ENCODE measurements around the gene ROBO2.

DNA sequence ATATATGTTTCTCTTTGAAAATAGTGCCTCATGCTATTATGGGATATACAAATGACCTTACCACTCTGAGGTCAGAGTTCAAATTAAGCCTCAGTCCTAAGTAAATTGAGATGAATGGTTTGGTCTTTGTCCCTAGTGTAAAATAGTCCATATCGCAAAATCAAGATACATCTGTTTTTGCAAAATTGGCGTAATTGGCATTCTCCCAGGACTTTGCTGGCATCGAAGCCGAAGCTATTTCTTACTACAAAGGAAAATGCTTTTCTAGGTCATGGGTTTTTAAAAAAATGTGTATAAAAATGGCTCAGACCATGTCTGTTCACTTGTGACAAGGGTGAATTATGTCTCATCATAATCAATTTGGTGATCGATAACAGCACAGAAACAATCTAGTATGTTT, 25.9 kb downstream of the ROBO2 start:
- TF ChIP-seq, protein P1, sequence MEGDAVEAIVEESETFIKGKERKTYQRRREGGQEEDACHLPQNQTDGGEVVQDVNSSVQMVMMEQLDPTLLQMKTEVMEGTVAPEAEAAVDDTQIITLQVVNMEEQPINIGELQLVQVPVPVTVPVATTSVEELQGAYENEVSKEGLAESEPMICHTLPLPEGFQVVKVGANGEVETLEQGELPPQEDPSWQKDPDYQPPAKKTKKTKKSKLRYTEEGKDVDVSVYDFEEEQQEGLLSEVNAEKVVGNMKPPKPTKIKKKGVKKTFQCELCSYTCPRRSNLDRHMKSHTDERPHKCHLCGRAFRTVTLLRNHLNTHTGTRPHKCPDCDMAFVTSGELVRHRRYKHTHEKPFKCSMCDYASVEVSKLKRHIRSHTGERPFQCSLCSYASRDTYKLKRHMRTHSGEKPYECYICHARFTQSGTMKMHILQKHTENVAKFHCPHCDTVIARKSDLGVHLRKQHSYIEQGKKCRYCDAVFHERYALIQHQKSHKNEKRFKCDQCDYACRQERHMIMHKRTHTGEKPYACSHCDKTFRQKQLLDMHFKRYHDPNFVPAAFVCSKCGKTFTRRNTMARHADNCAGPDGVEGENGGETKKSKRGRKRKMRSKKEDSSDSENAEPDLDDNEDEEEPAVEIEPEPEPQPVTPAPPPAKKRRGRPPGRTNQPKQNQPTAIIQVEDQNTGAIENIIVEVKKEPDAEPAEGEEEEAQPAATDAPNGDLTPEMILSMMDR (tag by site-specific recombination; IDR thresholded peaks at IDR 0.05) = no peak
- no peak for TF ChIP-seq ZNF654 (tag by site-specific recombination; IDR thresholded peaks at IDR 0.05; ENCODE audit: low read depth)
- TF ChIP-seq, protein P2, sequence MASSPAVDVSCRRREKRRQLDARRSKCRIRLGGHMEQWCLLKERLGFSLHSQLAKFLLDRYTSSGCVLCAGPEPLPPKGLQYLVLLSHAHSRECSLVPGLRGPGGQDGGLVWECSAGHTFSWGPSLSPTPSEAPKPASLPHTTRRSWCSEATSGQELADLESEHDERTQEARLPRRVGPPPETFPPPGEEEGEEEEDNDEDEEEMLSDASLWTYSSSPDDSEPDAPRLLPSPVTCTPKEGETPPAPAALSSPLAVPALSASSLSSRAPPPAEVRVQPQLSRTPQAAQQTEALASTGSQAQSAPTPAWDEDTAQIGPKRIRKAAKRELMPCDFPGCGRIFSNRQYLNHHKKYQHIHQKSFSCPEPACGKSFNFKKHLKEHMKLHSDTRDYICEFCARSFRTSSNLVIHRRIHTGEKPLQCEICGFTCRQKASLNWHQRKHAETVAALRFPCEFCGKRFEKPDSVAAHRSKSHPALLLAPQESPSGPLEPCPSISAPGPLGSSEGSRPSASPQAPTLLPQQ (tag by site-specific recombination; IDR thresholded peaks at IDR 0.05) = no peak
- TF ChIP-seq, protein P3, sequence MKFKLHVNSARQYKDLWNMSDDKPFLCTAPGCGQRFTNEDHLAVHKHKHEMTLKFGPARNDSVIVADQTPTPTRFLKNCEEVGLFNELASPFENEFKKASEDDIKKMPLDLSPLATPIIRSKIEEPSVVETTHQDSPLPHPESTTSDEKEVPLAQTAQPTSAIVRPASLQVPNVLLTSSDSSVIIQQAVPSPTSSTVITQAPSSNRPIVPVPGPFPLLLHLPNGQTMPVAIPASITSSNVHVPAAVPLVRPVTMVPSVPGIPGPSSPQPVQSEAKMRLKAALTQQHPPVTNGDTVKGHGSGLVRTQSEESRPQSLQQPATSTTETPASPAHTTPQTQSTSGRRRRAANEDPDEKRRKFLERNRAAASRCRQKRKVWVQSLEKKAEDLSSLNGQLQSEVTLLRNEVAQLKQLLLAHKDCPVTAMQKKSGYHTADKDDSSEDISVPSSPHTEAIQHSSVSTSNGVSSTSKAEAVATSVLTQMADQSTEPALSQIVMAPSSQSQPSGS (tag by site-specific recombination; IDR thresholded peaks at IDR 0.05; ENCODE audit: low read depth) = no peak
- no peak for TF ChIP-seq ZNF140 (tag by site-specific recombination; IDR thresholded peaks at IDR 0.05)

All from HEK293 (cell line).